ENCODE data around the gene NPFF.

DNA sequence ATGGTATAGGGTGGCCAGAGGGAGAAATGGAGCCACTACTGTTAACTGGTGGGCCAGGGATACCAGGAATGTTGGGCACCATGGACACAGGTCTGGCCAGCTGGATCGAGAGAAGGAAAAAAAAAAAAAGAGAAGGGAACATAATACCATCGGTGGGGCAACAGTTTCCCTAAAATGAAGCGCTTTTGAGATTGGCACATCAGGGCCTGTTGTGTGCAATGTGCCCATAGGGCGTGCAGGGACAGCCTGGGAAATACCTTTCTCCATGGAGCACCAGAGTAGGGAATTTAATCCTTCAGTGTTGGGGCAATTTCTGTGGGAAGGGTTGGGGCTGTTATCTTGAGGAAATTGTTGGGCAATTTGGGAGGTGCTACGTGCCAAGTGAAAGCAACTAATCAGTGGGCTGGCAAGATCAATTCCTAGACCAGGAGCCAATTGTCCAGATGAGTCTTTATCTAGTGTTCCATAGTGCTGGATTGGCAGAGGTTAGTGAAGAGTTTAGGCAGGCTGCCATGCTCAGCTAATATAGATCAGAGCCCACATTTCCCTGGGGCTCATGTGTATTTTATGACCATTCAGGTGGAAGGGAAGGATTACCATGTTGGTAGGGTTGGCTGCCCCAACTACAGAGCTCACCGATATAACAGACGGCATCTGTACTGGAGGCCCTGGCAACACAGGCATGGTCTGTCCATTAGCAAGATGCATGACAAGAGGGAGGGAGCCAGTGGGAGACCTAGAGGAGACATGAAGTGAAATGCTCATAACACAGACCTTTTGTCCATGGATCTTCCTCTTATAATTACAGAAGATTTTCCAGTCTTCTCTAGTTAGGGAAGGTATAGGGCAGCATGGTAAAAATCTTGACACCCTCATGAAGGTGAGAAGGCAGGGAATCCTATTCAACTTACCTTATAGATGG lies 25.5 kb upstream of the NPFF start:
- TF ChIP-seq CTCF (IDR thresholded peaks at IDR 0.05) (no peak), POLR2AphosphoS5 (IDR thresholded peaks at IDR 0.05; ENCODE audit: insufficient read depth in 1 of 2, low read depth in 1 of 2) (no peak), POLR2A (IDR thresholded peaks at IDR 0.05) (no peak)
